ENCODE measurements around the gene HSP90AB1.

The HSP90AB1 gene

GRCh38 chr6:44297063-44298038 lies 50.5 kb downstream of the HSP90AB1 start:
- H2AFZ ChIP-seq (ENCODE audit: low read length, unreplicated experiment) = no peak overlapping the region
- peaks cover 4% of the 10 kb centered on the region for H3K4me1 ChIP-seq (ENCODE audit: control insufficient read depth, insufficient read depth, low read length, unreplicated experiment)
- H3K27me3 ChIP-seq (ENCODE audit: insufficient read depth, low read length) = peaks cover 53% of the 10 kb centered on the region
- no peaks in the 10 kb centered on the region for H3K36me3 ChIP-seq (ENCODE audit: insufficient read depth, low read length)
- H3K27ac ChIP-seq (ENCODE audit: low read depth, low read length) = no peak overlapping the region
- no peaks in the 10 kb centered on the region for H3K79me2 ChIP-seq (ENCODE audit: control insufficient read depth, insufficient read depth, low read length, unreplicated experiment)
- peak overlapping the region; percentile 67 for H3K4me3 ChIP-seq (ENCODE audit: low read depth, low read length)

- Histone ChIP-seq H3K79me2 (ENCODE audit: control insufficient read depth, insufficient read depth, low read length, unreplicated experiment) (no peaks in the 10 kb centered on the region), H3K4me1 (ENCODE audit: control insufficient read depth, insufficient read depth, low read length, unreplicated experiment) (peaks cover 4% of the 10 kb centered on the region), H3K27me3 (ENCODE audit: insufficient read depth, low read length) (peaks cover 46% of the 10 kb centered on the region), H3K36me3 (ENCODE audit: insufficient read depth, low read length) (no peaks in the 10 kb centered on the region), H3K4me3 (ENCODE audit: low read depth, low read length) (peak overlapping the region; percentile 67; the same call in 1 of the 2 replicates), H2AFZ (ENCODE audit: low read length, unreplicated experiment) (no peak overlapping the region), H3K27ac (ENCODE audit: low read depth, low read length) (no peak overlapping the region)
Measured at GRCh38 chr6:44298055-44298803, 51.3 kb downstream of the HSP90AB1 start.

- Histone ChIP-seq H3K79me2 (ENCODE audit: control insufficient read depth, insufficient read depth, low read length, unreplicated experiment) (no peaks in the 10 kb centered on the region), H3K27me3 (ENCODE audit: insufficient read depth, low read length) (peaks cover 41% of the 10 kb centered on the region), H2AFZ (ENCODE audit: low read length, unreplicated experiment) (no peak overlapping the region), H3K36me3 (ENCODE audit: insufficient read depth, low read length) (no peaks in the 10 kb centered on the region), H3K27ac (ENCODE audit: low read depth, low read length) (no peak overlapping the region), H3K4me1 (ENCODE audit: control insufficient read depth, insufficient read depth, low read length, unreplicated experiment) (peaks cover 4% of the 10 kb centered on the region), H3K4me3 (ENCODE audit: low read depth, low read length) (no peak overlapping the region)
Measured at GRCh38 chr6:44298864-44299263, 52.0 kb downstream of the HSP90AB1 start.

- Histone ChIP-seq H3K4me1 (ENCODE audit: control insufficient read depth, insufficient read depth, low read length, unreplicated experiment) (peaks cover 4% of the 10 kb centered on the region), H3K79me2 (ENCODE audit: control insufficient read depth, insufficient read depth, low read length, unreplicated experiment) (no peaks in the 10 kb centered on the region), H3K27ac (ENCODE audit: low read depth, low read length) (no peak overlapping the region), H2AFZ (ENCODE audit: low read length, unreplicated experiment) (no peak overlapping the region), H3K27me3 (ENCODE audit: insufficient read depth, low read length) (peaks cover 33% of the 10 kb centered on the region), H3K36me3 (ENCODE audit: insufficient read depth, low read length) (no peaks in the 10 kb centered on the region), H3K4me3 (ENCODE audit: low read depth, low read length) (no peak overlapping the region)
Measured at GRCh38 chr6:44300292-44300823, 53.5 kb downstream of the HSP90AB1 start.

GRCh38 chr6:44301106-44301505 lies 54.2 kb downstream of the HSP90AB1 start:
- Histone ChIP-seq H3K4me3 (ENCODE audit: low read depth, low read length) (no peak overlapping the region), H3K79me2 (ENCODE audit: control insufficient read depth, insufficient read depth, low read length, unreplicated experiment) (no peaks in the 10 kb centered on the region), H2AFZ (ENCODE audit: low read length, unreplicated experiment) (no peak overlapping the region), H3K27me3 (ENCODE audit: insufficient read depth, low read length) (peaks cover 26% of the 10 kb centered on the region), H3K36me3 (ENCODE audit: insufficient read depth, low read length) (no peaks in the 10 kb centered on the region), H3K27ac (ENCODE audit: low read depth, low read length) (no peak overlapping the region), H3K4me1 (ENCODE audit: control insufficient read depth, insufficient read depth, low read length, unreplicated experiment) (peaks cover 4% of the 10 kb centered on the region)

- Histone ChIP-seq H3K36me3 (ENCODE audit: insufficient read depth, low read length) (no peaks in the 10 kb centered on the region), H3K4me1 (ENCODE audit: control insufficient read depth, insufficient read depth, low read length, unreplicated experiment) (peaks cover 4% of the 10 kb centered on the region), H3K27me3 (ENCODE audit: insufficient read depth, low read length) (peaks cover 17% of the 10 kb centered on the region), H3K4me3 (ENCODE audit: low read depth, low read length) (no peak overlapping the region), H3K27ac (ENCODE audit: low read depth, low read length) (no peak overlapping the region), H2AFZ (ENCODE audit: low read length, unreplicated experiment) (no peak overlapping the region), H3K79me2 (ENCODE audit: control insufficient read depth, insufficient read depth, low read length, unreplicated experiment) (no peaks in the 10 kb centered on the region)
Measured at GRCh38 chr6:44301782-44302564, 55.1 kb downstream of the HSP90AB1 start.

- H3K36me3 ChIP-seq (ENCODE audit: insufficient read depth, low read length) = no peaks in the 10 kb centered on the region
- H3K27ac ChIP-seq (ENCODE audit: low read depth, low read length) = no peak overlapping the region
- no peak overlapping the region for H3K4me3 ChIP-seq (ENCODE audit: low read depth, low read length)
- peaks cover 8% of the 10 kb centered on the region for H3K27me3 ChIP-seq (ENCODE audit: insufficient read depth, low read length)
- no peak overlapping the region for H2AFZ ChIP-seq (ENCODE audit: low read length, unreplicated experiment)
- H3K4me1 ChIP-seq (ENCODE audit: control insufficient read depth, insufficient read depth, low read length, unreplicated experiment) = peaks cover 4% of the 10 kb centered on the region
- H3K79me2 ChIP-seq (ENCODE audit: control insufficient read depth, insufficient read depth, low read length, unreplicated experiment) = no peaks in the 10 kb centered on the region
Measured at GRCh38 chr6:44302856-44303255, 56.0 kb downstream of the HSP90AB1 start.
